Forelimb muscle (tissue), 1 donor: ENCODE data around the gene RMND5B. TPM values are rescaled to one million over a fixed set of nuclear protein-coding genes. Genes with fewer than 3 reads are reported as not detected.

Experiments used
- polyA plus RNA-seq: library from polyadenylated mRNA; unstranded; fragments of 120-200 nt; gene quantifications from one replicate; pipeline ENCODE4 v1.2.1, GENCODE V29; 2013; ENCODE audit not compliant: insufficient read length

Gene RMND5B
- polyA plus RNA-seq, 1 donor = 32.9 TPM

Other genes starting within 250 kb of the RMND5B start
- gene PROP1, start 134.8 kb upstream of the RMND5B start, polyA plus RNA-seq = not detected
- gene N4BP3, start 17.5 kb upstream of the RMND5B start, polyA plus RNA-seq = 24.9 TPM
- 87.9 TPM for gene NHP2, start 22.9 kb downstream of the RMND5B start, polyA plus RNA-seq
- not detected for gene GMCL2, start 56.4 kb downstream of the RMND5B start, polyA plus RNA-seq
- gene HNRNPAB, start 73.5 kb downstream of the RMND5B start, polyA plus RNA-seq = 85.7 TPM
- gene PHYKPL, start 101.8 kb downstream of the RMND5B start, polyA plus RNA-seq = 74.4 TPM